Loucy (cell line): Measurements from ENCODE around the gene PRTG.
A peak's percentile ranks its signal among the peaks of the same experiment; 100 is the strongest.

Source experiments
- H2AFZ ChIP-seq: fragments of 200-600 bp; sonication (generic); 2 replicates; pipeline ENCODE4 v1.6.0; 2016; ENCODE audit warnings: antibody characterized with exemption, mild to moderate bottlenecking, low read length, moderate library complexity
- H3F3A ChIP-seq: fragments of 200-600 bp; 2 replicates; pipeline ENCODE4 v1.6.0; 2016; ENCODE audit warnings: antibody characterized with exemption, low read depth, mild to moderate bottlenecking
- H3K27me3 ChIP-seq: fragments of 200-600 bp; sonication (generic); 2 replicates; pipeline ENCODE4 v1.6.1; 2014; ENCODE audit warnings: low read length, mild to moderate bottlenecking; ENCODE audit not compliant: insufficient read depth, poor library complexity, severe bottlenecking
- H3K36me3 ChIP-seq: fragments of 200-600 bp; sonication (generic); 2 replicates; pipeline ENCODE4 v1.6.1; 2016; ENCODE audit warnings: low read length; ENCODE audit not compliant: insufficient read depth
- H3K4me1 ChIP-seq: fragments of 200-600 bp; sonication (generic); 2 replicates; pipeline ENCODE4 v1.5.1; 2014; ENCODE audit warnings: low read length, mild to moderate bottlenecking; ENCODE audit not compliant: insufficient read depth, poor library complexity, severe bottlenecking
- H3K4me2 ChIP-seq: fragments of 200-600 bp; sonication (generic); 2 replicates; pipeline ENCODE4 v1.6.0; 2014; ENCODE audit warnings: antibody characterized with exemption, low read length, low read depth, mild to moderate bottlenecking; ENCODE audit not compliant: poor library complexity, severe bottlenecking
- H3K4me3 ChIP-seq: fragments of 200-600 bp; sonication (generic); 2 replicates; pipeline ENCODE4 v1.5.1; 2014; ENCODE audit warnings: low read length, mild to moderate bottlenecking, mixed read lengths; ENCODE audit not compliant: poor library complexity, severe bottlenecking
- H3K79me2 ChIP-seq: fragments of 200-600 bp; sonication (generic); 2 replicates; pipeline ENCODE4 v1.6.1; 2014; ENCODE audit warnings: low read length; ENCODE audit not compliant: insufficient read depth
- H3K9ac ChIP-seq: fragments of 200-600 bp; sonication (generic); 2 replicates; pipeline ENCODE4 v1.6.0; 2014; ENCODE audit warnings: mild to moderate bottlenecking, low read depth, low read length, moderate library complexity; ENCODE audit not compliant: poor library complexity, severe bottlenecking
- H3K9me2 ChIP-seq: fragments of 200-600 bp; sonication (generic); replicated peaks from 2 replicates; pipeline ENCODE4 v1.6.1; 2016; ENCODE audit warnings: low read depth, low read length, mixed read lengths
- H3K9me3 ChIP-seq: fragments of 200-600 bp; sonication (generic); 2 replicates; pipeline ENCODE4 v1.6.1; 2014; ENCODE audit warnings: mild to moderate bottlenecking, antibody characterized with exemption, low read length, low read depth; ENCODE audit not compliant: insufficient read depth
- H4K20me1 ChIP-seq: fragments of 200-600 bp; sonication (generic); 2 replicates; pipeline ENCODE4 v1.6.0; 2014; ENCODE audit warnings: antibody characterized with exemption, low read length, mild to moderate bottlenecking; ENCODE audit not compliant: insufficient read depth, poor library complexity, severe bottlenecking
- CTCF ChIP-seq: fragments of 200-600 bp; sonication (generic); conservative IDR thresholded peaks from 2 replicates; pipeline ENCODE4 v1.5.1; 2014; ENCODE audit warnings: mild to moderate bottlenecking, antibody characterized with exemption, low read length
- EZH2phosphoT487 ChIP-seq: fragments of 200-600 bp; IDR thresholded peaks from 2 replicates; pipeline ENCODE4 v1.6.1; 2018; ENCODE audit warnings: antibody characterized with exemption, mild to moderate bottlenecking, moderate library complexity, borderline replicate concordance

PRTG gene

DNA sequence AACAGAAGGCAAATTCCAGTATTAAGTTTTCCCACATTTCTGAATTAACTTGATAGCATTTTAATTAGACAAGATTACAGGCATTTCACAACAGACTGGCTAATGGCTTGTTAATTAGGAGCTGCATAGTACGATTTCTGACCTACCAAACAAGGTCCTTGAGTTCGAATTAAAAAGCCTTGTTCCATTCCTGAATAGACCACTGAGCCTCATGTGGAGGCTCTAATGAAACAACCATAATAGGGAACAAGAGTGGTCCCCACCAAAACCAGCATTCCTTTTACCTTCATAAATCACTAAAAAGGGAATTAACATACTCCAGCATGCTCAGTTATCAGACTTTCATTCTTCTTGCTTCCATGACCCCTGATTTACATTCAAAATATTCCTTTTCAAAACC, 66.4 kb downstream of the PRTG start:
- Histone ChIP-seq H2AFZ (peak overlapping the region; percentile 57; the same call in 1 of the 2 replicates), H3K9ac (no peak overlapping the region), H3K4me3 (no peak overlapping the region), H3K9me2 (no peaks in the 10 kb centered on the region), H4K20me1 (no peaks in the 10 kb centered on the region), H3K4me1 (peaks cover 2% of the 10 kb centered on the region), H3K79me2 (no peaks in the 10 kb centered on the region), H3K9me3 (no peaks in the 10 kb centered on the region), H3K36me3 (no peaks in the 10 kb centered on the region), H3K27me3 (no peaks in the 10 kb centered on the region), H3F3A (no peaks in the 10 kb centered on the region), H3K4me2 (no peak overlapping the region)
- no peak for TF ChIP-seq CTCF
- TF ChIP-seq EZH2phosphoT487 = no peak

DNA sequence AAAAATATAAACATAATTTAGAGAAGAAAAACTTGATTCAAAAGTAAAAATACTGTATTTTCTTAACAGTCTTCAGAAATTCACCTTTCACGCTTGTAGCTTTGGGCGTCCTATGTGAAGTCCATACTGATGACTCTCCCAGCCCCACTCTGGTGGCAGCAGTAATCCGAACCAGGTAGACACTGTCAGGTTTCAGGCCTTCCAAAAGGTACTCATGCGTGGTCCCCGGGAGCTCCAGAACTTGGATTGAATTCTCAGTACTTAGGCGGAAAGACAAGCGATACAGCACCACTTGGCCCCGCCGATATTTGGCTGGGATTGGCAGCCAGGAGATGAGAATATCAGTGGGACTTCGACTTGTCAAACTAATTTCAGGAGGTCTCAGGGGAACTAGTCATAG, 69.7 kb downstream of the PRTG start:
- H3F3A ChIP-seq = no peaks in the 10 kb centered on the region
- no peaks in the 10 kb centered on the region for H3K9me3 ChIP-seq
- no peak for TF ChIP-seq EZH2phosphoT487
- no peak for TF ChIP-seq CTCF
- no peaks in the 10 kb centered on the region for H3K4me1 ChIP-seq
- no peaks in the 10 kb centered on the region for H4K20me1 ChIP-seq
- H3K9ac ChIP-seq = no peak overlapping the region
- no peaks in the 10 kb centered on the region for H3K9me2 ChIP-seq
- H2AFZ ChIP-seq = no peak overlapping the region
- H3K4me3 ChIP-seq = no peak overlapping the region
- H3K27me3 ChIP-seq = no peaks in the 10 kb centered on the region
- H3K79me2 ChIP-seq = no peaks in the 10 kb centered on the region
- H3K36me3 ChIP-seq = no peaks in the 10 kb centered on the region
- no peak overlapping the region for H3K4me2 ChIP-seq

DNA sequence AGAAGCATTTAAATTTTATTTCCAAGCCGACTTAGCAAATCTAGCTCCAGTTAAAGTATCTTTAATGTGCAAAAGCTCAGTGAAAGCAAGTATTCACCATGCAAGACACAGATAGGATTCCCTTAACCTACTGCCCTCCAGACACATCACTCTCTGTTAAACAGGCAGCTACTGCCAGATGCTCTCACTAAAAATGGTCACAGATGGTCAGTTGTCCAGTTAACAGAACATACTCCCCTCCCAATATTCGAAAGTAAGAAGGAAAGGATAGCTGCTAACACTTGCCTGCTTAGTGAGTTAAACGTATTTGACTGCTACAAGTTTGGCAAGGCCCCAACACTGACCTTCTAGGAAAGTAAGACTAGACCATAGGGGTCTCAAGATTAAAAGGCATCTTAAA, 73.7 kb downstream of the PRTG start:
- Histone ChIP-seq H3K79me2 (no peaks in the 10 kb centered on the region), H3K9me3 (no peaks in the 10 kb centered on the region), H3K9ac (no peak overlapping the region), H4K20me1 (no peaks in the 10 kb centered on the region), H3K4me3 (no peak overlapping the region), H3K4me2 (no peak overlapping the region), H3K27me3 (no peaks in the 10 kb centered on the region), H3K4me1 (no peaks in the 10 kb centered on the region), H3K9me2 (no peaks in the 10 kb centered on the region), H3K36me3 (no peaks in the 10 kb centered on the region), H2AFZ (0 out of 2 replicates have a peak overlapping the region, but pooled peaks have one; percentile 3), H3F3A (no peaks in the 10 kb centered on the region)
- no peak for TF ChIP-seq EZH2phosphoT487
- TF ChIP-seq CTCF = no peak
